GM21717 (cell line): ENCODE results near the gene CRACR2B.

ENCODE experiments used
- ATAC-seq: cut with Tn5 transposase; IDR thresholded peaks from one replicate; pipeline ENCODE4 v1.9.1; 2021; ENCODE audit warnings: mild to moderate bottlenecking, moderate library complexity; ENCODE audit not compliant: unreplicated experiment

The CRACR2B gene

DNA sequence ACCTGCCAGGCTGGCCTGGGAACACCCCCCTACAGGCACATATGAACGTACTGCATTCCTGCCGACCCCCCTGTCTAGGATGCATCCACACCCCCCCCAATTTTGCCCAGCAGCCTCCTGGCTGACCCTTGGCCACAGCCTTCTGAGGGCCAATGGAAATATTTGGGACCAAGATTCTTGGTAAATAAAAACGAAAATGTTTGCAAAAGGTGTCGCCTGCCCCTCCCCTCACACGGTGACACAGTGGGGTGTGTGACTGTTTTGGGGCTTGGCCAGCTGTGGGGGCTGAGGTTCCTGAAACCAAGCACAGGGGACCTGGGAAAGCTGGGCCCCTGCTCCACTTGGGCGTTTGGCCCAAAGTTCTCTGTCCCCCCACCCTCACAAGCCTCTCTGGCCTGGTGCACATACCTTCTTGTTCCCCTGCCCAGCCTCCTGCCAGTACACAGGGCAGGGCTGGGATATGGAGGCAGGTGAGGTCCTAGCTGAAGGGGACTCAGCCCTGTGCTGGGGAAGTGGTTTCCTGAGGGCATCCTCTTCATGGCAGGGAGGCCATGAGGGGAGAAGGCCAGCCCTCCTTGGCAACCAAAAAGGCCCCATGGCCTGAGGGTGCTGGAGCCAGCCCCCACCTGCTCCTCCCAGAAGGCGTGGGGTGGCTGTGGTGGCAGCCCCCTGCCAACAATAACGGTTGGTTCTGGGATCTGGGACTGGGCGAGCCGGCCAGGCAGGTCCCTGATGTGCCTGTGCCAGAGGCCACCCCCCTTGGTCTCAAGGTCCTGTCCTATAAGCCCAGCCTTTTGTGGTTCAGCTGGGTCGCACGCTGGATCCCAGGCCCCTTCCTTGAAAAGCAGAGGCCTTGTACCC is 2.1 kb upstream of the CRACR2B start:
- ATAC-seq: no peak

DNA sequence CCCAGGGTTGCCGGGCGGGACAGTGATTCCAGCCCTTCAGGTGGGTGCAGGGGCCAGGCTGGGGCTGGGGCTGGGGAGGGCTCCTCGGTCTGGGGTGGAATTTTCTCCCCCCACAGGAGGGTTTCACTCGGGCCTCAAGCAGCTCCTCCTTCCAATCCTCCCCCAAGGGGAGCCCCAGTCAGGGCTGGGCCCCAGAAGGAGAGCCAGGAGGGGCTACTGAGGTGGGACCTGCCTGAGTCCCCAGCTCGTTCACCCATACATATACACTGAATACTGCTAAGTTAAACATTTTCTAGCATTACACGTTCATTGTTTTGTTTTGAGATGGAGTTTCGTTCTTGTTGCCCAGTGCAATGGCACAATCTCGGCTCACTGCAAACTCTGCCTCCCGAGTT is 1.5 kb upstream of the CRACR2B start:
- no peak for ATAC-seq

DNA sequence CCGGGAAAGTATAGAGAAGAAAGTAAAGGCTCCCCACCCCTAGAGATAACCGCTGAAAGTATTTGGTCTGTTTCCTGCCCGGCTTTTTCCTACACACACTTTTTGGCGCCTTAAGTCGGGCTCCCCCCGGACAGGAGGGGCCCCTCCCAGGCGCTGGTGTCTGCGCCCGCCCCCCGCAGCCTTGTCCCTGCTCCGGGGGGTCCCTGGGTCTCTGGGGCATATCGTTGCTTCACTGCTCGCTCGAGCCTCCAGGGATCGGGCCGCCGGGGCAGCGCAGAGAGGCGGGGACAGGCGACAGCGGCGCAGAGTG is 928 bp upstream of the CRACR2B start:
- no peak for ATAC-seq

DNA sequence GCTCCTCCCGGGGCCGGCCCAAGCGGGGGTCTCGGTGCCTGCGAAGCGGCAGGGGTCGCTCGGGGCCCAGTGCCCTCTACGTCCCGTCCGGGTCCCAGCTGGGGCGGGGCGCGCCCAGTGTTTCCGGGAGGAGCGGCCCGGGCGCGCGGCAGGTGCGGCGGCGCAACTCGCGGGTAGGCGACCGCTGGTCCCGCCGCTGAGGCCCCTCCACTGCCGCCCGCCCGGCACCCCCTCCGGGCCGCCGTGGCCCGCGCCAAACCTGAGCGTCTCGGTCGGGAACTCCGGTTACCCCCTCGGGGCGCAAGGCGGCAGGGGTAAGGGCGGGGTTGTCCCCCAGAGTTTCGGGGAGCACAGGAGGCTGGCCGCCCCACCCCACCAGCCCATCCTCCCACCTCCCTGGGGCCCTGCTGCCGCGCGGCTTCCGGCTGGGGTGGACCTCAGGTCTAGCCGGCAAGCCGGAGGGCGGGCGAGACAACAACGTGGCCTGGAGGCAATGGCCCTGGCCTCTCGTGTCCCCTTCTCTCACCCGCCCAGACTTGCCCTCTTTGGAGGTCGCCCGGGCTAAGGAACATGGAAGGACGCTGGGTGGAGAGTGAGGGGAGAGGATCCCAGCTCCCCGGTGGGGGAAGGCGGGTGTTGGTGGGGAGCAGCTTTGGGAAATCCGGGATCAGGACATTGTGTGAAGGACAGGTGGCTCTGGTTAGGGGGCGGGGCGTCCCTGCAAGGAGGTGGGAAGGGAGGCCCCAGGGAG is 398 bp upstream of the CRACR2B start:
- peak; percentile 29 for ATAC-seq

DNA sequence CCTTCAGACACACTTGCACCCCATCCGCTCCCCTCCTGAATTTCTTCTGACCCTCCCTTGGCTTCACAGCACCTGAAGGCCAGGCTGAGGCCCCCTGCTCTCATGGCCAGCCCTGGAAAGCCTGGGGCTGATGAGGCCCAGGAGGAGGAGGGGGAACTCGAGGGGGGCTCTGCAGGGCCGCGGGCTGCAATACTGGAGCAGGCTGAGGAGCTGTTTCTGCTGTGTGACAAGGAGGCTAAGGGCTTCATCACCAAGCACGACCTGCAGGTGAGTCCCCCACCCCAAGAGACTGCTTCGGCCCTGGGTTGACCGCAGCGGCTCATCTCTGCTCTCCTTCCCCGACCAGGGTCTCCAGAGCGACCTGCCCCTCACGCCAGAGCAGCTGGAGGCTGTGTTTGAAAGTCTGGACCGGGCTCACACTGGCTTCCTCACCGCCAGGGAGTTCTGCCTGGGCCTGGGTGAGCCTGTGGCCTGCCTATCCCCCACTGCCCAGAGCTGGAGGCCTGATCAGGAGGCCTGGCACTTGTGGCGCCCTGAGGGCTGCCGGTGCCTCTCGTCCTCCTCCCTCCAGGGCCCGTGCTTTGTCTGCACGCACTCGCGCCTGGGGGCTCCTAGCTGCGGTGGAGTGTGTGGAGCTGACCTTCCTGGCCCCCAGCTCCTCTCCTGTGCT is 922 bp downstream of the CRACR2B start:
- no peak for ATAC-seq

DNA sequence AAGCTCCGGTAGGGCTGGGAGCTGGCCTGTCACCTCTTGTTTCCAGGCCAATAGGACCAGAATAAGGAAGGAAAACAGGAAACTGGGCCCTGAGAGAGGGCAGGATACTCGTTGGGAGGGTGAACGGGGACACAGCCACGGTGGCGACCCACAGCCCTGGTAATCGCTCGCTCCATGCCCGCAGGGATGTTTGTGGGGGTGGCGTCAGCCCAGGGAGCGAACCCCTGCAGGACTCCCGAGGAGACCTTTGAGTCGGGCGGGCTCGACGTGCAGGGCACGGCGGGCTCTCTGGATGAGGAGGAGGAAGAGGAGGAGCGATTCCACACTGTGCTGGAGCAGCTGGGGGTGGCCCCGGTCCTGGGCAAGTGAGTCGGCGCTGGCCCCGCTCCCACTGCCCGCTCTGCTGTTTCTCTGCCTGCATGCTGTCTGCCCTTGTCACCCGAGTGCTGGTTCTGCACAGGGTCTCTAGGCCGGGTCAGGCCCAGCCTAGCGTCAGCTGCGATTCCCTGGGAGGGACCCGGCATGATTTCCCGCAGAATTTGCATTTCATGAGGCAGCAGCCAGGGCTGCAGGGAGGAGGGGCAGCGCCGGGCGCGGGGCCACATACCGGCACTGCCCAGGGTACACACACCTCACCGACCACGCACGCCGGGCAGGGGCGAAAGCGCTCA is 1.6 kb downstream of the CRACR2B start:
- ATAC-seq: no peak

DNA sequence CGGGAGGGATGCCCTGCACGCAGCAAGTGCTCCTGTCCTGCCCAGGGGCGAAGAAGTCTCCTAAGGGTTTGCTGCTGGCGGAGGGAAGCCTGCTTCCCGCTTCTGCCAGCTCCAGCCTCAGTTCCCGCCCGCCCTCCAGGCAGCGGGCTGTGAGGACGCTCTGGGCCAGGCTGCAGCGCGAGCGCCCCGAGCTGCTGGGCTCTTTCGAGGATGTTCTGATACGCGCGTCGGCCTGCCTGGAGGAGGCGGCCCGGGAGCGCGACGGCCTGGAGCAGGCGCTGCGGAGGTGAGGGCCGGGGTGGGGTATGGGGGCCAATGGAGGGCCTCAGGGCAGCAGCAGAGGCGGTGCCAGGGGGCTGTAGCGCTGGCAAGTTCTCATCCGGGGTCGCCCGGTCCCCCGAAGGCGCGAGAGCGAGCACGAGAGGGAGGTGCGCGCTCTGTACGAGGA is 2.2 kb downstream of the CRACR2B start:
- ATAC-seq: no peak

DNA sequence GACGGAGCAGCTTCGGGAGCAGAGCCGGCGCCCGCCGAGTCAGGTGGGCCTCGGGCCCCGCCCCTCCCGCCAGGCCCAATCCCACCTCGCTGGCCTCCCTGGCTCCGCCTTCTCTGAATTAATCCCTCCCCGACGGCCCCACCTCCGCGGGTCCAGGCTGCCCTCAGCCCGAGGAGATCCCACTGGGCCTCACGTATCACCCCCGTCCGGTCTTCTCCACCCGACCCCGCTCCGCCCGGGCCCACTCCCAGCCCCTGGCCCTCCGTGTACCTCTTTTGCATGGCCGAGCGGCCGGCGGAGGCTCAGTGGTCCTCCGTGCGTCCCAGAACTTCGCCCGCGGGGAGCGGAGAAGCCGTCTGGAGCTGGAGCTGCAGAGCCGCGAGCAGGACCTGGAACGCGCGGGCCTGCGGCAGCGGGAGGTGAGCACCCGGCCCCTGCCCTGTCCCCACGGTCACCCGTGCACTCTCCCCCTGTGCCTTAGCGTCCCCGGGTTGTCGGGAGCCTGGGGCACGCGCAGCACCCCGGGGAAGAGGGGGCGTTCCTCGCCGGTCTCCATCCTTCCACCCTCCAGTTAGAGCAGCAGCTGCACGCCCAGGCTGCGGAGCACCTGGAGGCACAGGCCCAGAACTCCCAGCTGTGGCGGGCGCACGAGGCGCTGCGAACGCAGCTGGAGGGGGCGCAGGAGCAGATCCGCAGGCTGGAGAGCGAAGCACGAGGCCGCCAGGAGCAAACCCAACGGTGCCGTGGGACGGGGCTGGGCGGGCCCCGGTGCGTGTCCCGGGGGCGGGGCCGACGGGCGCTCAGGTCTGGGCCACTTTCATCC is 2.8 kb downstream of the CRACR2B start:
- no peak for ATAC-seq

DNA sequence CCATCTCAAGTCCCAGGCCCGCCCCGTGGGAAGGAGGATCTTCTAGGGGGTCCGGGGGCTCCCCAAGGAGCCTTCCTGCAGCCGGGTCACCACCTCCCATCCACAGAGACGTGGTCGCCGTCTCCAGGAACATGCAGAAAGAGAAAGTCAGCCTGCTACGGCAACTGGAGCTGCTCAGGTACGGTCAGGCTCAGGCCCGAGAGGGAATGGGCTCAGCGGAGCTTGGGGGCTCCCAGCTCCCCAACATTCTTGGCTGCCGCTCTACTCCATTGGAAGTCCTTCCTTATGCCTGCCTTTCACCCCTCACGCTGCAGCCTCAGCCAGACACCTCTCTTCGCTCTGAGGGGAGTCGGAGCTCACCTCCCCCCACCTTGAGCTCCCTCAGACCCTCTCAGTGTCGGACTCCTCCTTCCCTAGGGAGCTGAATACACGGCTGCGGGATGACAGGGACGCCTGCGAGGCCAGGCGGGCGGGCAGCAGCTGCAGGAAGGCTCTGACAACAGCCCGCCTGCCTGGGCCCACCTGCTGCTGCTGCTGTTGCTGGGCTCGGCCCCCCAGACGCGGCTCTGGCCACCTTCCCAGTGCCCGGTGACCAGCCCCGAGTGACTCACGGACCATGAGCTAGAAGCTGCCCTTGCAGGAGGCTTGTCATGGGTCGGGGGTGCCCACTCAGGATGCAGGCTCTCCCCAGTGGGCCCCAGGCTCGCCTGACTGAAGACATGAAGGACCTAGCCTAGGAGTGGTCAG is 3.6 kb downstream of the CRACR2B start:
- ATAC-seq: no peak

DNA sequence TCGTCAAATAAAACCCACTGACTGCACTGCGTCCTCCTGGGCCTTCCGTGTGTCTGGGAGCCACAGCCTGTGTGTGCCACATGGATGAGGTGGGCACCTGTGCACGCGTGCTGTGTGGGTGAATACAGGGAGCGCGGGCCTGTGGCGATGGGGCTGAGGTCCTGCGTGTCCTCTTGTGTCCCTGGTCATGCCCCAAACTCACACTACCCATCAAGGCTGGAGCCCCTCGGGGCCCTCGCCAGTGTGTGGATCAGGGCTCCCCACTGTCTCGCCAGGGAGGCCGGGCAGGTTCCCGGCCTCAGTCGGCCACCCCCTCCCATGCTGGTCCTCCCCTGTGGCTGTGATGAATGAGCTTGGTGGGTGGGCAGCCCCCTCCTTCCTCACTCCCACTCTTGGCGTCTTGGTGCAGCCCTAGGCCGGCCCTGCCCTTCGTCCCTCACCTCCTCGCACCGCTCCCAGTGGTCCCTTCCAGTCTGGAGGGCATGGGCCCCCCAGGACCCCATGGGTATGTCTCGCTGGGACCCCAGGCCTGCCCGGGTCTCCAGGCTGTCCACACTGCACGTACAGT is 4.3 kb downstream of the CRACR2B start:
- ATAC-seq: no peak

DNA sequence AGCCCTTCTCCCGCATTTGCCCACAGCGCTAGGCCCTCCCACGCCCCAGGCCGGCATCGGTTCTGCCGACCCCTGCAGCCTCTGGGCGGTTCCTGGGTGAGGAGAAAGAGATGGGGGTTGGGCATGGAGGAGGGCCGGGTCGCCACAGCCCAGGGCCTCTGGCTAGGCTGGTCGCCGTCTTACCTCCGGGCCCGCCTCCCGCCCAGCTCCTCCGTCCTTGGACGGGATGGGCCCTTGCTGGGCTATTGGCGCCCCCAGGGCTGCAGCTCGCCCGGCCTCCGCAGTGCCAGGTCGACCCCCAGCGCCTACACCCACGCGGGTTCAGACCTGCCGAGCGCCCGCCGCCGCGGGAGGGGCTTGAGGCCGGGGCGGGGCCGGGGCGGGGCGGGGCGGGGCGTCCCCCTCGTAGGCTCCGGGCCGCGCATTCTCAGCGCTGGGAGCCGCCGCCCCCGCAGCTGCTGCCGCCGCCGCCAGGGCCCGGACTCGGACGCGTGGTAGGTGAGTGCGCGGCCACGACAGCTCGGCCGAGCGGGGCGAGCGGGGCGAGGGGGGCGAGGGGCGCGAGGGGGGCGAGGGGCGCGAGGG is 4.9 kb downstream of the CRACR2B start, which contains the start of gene CD151:
Gene CD151 (plus strand): TSS at position 424 of the 585 bp plus-strand sequence. CDS start 3,118 bp downstream, outside the sequence.
- ATAC-seq: no peak

DNA sequence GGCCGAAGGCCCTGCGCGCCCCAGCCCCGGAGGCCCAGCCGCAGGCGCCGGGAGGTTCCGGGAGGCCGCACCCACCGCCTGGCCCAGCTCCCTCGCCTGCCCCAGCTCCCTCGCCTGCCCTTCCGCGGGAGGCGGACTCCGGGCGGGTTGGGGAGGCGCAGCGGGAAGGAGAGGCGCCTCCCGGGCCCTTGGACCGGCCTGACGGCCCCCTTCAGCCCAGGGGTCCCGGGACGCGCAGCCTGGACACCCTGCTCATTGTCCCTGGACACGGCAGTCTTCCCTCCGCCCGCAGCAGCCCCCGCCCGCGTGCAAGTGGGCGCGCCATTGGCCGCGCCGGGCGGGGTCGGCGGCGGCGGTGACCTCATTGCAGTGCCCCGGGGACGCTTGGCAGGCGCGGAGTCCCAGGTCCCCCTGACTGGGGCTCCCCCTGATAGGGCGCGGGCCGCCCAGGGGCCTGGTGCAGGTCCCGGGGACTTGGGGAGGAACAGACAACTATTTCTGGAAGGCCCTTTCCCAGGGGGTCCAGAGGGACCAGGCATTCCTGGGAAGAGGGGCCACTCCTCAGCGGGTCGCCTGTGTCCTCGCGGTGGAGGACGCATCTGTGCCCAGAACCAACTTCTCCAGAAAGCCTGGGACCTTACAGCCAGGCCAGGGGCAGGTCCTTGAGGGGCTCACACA is 5.5 kb downstream of the CRACR2B start:
- no peak for ATAC-seq

DNA sequence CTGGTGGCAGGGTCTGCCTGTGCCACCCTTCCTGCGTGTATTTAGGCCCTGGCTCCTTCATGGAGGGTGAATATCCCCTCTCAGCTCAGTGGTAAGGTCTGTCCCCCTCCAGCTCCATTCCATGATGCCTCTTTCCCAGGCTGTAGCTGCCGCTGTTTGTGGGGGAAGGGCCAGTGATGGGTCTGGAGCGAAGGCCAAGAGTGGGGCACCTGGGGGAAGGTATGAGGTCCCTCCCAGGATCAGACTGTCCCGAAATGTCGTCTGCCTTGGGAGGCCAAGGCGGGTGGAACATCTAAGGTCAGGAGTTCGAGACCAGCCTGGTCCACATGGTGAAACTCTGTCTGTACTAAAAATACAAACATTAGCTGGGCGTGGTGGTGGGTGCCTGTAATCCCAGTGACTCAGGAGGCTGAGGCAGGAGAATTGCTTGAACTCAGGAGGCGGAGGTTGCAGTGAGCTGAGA is 6.2 kb downstream of the CRACR2B start:
- no peak for ATAC-seq

DNA sequence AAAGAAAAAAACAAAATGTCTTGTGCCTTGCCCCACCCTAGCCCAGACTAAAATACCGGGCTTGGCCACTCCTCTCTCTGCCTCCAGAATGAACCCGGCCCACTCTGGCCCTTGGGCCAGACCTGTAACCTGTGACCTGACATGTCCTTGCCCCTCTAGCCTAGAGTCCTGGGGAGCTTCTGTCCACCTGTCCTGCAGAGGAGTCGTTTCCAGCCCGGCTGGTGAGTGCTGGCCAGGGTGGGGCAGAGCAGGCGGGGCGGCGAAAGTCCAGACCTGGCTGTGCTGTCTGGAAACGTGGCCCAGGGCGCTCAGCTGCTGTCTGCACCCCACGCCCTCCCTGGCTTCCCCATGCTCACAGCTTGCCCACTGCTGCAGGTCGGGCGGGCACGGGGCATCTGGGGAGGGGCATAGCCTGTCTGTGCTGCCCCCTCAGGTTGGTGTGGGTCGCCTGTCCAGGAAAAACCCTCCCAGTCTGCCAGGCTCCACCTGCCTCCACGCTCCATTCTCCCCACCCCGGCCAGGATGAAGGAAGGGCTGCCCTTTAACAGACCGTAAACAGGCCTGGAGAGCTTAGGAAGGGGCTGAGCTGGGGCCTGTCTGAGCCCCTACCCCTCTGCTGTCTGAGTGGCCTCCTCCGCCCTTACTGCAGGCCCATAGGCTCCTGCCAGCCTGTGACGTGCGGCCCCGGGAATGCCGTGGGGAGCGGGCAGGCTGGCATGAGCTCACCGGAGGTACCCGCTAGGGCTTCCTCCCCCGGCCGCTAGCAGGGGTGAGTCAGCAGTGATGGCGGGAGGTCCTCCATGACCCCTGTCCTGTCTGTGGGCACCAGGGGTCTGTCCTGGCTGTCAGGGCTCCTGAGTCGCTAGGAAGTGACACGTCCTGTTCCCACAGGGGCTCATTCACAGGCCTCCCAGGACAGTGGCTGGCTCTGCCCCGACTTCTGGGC is 6.9 kb downstream of the CRACR2B start:
- no peak for ATAC-seq

DNA sequence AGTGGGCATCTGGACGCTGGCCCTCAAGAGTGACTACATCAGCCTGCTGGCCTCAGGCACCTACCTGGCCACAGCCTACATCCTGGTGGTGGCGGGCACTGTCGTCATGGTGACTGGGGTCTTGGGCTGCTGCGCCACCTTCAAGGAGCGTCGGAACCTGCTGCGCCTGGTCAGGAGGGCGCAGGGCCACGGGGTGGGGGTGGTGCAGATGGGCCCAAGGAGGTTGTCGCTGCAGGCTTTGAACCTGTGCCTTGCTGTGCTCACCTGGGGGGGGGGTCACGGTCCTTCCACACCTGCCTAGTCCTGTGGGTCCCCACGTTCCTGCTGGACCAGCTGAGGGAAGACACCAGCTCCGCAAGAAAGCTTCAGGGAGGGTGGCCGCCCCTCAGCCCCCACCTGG is 8.6 kb downstream of the CRACR2B start:
- no peak for ATAC-seq

DNA sequence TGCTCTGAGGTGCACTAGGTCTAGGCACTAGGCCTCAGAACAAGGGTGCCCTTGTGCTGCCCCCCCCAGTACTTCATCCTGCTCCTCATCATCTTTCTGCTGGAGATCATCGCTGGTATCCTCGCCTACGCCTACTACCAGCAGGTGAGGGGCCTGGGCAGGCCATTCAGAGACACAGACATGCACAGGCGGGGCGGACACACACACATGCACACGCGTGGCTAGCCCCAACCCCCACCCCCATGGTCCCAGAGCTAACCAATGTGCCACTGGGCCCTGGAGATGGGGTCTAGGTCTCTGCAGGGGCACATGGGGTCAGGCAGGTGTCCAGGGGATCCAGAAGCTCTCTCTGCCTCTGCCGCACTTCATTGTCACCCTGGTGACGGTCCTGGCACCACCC is 9.0 kb downstream of the CRACR2B start:
- ATAC-seq: no peak
